Limb (tissue), 2 donors: ENCODE measurements around the gene ESPN.
"Not testable (repeated sequence)": the region's sequence is repeated elsewhere in the genome, so short reads cannot be mapped to it uniquely, and the experiment has no call there.

Experiments
- DNase-seq, 2 donors: peaks; one replicate each; pipeline ENCODE4 v3.0.0-alpha.2; 2016; ENCODE audit errors: extremely low spot score in 2 of 2

The ESPN gene

GRCh38 chr1:6447016-6447817 is 22.6 kb downstream of the ESPN start:
- DNase-seq: no peak

- no peak for DNase-seq
Observed at GRCh38 chr1:6447818-6448748, 23.5 kb downstream of the ESPN start.

- peak in 1 of 2 donors; percentile 69 for DNase-seq
Observed at GRCh38 chr1:6448749-6449631, 24.4 kb downstream of the ESPN start.

GRCh38 chr1:6450005-6450450 is 25.5 kb downstream of the ESPN start:
- DNase-seq: no peak

- not testable (repeated sequence) for DNase-seq
Observed at GRCh38 chr1:6450486-6450885, 25.9 kb downstream of the ESPN start.

DNA sequence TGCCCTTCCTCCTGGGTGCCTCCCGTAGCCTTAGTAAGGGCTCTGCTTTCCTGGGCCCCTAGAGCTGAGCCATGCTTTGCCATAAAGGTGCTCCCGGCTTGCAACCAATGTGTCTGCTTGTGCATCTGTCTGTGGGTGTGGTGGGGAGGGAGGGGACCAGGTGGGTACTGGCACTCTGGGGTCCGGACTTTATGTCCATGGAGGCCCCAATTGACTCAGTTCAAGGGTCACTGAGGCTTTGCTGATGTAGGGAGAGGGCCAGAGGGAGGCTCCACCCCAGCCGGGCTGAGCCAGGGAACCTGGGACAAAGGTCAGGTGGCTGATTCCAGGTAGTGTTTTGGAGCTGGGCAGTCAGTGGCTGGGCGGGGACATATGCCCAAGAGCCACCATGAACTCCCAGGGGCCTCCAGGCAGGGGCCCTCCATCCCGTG is 26.4 kb downstream of the ESPN start:
- no peak for DNase-seq

DNA sequence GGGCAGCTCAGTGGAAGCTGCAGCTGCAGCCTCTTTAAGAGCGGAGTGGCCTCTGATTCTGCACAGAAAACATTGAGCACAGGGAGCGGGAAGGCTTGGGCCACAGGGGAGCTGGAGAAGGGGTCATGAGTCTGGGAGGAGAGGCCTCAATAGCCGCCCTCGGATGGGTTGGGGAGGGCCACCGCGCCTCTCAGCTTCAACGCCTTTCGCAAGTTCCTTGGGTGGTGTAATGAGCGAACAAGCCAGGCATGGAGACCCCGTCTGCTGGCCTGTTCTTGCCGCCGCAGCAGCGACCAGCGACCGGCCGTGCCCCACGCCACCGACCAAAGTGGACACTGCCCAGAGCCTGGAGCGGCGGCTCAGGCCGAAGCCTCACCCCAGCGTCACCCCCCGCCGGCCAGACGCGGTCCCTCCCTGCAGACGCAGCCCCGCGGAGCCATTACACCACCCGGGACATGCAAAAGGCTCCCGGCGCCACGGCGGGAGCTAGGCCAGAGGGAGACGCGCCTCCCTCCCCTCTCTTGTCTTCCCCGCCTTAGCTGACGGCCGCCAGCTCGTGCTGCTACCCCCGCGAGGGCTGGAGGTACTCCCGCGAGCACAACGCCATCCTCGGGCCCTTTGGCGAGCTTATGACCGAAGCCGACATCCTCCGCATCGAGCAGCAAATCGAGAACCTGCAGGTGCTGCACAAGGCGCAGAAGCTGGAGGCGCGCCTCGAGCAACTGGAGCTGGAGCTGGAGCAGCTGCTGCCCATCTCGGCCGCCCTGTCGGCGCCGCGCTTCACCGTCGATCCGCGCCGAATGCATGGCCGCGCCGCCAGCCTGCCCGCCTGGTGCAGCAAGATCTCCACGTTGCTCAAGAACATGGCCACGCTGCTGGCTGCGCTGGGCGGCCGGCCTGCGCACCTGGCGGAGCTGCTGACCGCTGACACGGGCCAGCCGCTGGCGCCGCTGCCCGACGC is 29.6 kb downstream of the ESPN start:
- not testable (repeated sequence) for DNase-seq

- no peak for DNase-seq
Observed at GRCh38 chr1:6454856-6455751, 30.5 kb downstream of the ESPN start.

DNA sequence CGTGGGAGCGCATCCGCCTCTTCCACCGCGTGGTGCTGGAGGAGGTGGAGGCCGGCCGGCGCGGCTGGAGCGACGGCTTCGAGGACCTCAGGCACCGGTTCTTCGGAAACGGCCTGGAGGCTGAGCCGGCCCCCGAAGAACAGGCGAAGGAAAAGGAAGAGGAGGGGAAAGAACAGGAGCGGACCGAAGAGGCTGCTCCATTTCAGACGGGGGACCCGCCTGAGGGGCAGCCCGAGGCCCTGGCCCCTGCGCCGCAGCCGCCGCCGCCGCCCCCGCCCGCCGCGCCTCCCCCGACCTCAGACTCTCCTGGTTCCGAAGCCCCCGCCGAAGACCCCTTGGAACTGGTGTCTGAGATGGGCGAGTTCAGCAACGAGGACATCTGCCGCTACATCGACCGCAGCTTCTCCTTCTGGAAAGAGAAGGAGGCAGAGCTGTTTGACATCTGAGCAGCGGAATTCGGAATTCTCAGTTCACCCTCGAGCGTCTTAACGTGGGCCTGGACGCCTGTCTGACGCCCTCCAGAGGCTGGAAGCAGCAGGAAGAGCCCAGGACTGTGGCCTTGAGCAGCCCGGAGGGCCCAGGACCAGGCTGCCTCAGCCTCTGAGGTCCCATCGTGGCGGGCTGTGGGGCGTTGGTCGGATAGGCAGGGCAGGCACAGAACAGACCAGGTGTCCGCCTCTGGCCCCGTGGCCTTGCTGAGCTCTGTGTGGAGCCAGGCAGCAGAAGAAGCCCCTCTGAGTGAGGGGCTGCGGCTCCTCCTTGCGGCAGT is 31.4 kb downstream of the ESPN start:
- not testable (repeated sequence) for DNase-seq

DNA sequence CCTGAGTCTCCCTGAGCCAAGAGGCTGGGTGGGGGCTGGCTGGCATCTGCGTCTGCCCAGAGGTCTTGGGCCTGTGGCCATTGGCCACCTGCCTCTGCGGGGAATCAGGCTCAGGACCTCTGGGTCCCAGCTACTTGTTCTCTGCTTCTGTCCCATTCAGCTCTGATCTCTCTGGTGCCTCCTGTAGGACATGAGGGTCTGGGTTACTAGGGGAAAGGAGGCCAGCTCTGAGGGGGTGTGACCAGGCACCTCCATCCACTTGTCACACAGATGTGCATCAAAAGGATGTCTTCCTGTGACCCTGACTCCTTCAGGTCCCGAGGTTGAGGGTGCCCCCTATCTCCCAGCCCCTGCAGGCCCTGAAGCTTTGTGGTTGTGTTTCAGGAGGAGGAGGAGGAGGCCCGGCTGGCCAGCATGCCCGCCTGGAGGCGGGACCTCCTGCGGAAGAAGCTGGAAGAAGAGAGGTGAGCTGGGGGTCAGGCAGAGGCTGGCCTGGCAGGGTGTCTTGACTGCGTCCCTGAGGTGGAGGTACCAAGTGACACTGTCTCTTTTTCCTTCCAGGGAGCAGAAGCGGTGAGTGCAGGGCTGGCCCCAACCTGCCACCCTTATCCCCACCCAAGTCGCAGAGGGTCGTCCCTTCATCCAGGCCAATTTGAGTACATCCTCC is 32.4 kb downstream of the ESPN start:
- no peak for DNase-seq

DNA sequence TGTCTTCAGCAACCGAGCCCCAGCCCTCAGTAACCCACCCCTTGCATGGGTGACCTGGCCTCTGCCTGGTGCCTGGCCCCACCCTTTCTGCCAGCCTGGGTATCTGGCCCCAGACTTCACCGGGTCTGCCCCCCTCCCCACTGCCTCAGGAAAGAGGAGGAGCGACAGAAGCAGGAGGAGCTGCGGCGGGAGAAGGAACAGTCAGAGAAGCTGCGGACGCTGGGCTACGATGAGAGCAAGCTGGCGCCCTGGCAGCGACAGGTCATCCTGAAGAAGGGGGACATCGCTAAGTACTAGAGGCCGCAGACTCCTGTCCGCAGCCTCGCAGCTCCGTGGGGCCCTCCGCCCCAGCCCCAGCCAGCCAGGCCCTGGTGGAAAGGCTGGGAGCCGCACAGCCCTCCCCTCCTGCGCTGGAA is 35.3 kb downstream of the ESPN start:
- no peak for DNase-seq

GRCh38 chr1:6460301-6461050 is 35.9 kb downstream of the ESPN start:
- no peak for DNase-seq

GRCh38 chr1:6461051-6461530 is 36.5 kb downstream of the ESPN start:
- no peak for DNase-seq

- no peak for DNase-seq
Observed at GRCh38 chr1:6461538-6462411, 37.2 kb downstream of the ESPN start.

- DNase-seq: no peak
Observed at GRCh38 chr1:6462412-6463119, 38.0 kb downstream of the ESPN start.
